HPDE6-E6E7 (cell line): Measurements from ENCODE around the gene VMAC.
A peak's percentile ranks its signal among the peaks of the same experiment; 100 is the strongest.
"Not testable (repeated sequence)": the region's sequence is repeated elsewhere in the genome, so short reads cannot be mapped to it uniquely, and the experiment has no call there.

ENCODE experiments used
- DNase-seq: peaks from one replicate; pipeline ENCODE4 v3.0.0; 2011; ENCODE audit warnings: missing footprints; ENCODE audit errors: extremely low spot score

The VMAC gene, protein sequence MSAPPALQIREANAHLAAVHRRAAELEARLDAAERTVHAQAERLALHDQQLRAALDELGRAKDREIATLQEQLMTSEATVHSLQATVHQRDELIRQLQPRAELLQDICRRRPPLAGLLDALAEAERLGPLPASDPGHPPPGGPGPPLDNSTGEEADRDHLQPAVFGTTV

DNA sequence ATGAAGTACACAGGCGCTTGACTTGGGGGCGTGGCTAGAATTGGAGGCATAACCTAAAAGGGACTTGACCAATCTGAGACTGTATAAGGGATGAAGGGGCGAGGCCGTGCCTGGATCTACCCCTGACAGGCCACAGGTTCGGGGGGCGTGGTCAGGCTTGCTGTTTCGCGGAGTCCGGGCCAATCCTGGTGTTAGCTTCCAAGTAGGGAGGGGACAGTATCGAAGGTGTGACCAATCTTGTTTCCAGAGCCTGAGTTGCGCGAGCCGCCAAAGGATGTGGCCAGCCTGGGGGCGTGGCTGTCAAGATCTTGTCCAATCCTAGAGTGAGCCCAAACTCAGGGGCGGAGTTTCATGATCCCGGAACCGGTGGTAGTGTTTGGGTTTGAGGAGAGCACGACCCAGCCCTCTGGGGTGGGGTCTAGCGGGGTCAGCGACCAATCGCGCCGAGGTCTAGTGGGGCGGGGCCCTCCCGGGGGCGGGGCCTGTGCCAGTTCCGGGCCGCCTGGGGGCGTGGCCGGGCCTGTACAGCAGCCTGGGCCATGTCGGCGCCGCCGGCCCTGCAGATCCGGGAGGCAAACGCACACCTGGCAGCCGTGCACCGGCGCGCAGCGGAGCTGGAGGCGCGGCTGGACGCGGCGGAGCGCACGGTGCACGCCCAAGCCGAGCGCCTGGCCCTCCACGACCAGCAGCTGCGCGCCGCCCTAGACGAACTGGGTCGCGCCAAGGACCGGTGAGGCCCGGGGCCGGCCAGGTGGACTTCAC lies at the start of gene VMAC:
TSS of gene VMAC (plus strand) at position 521 of the 762 bp plus-strand sequence. CDS start at position 540, 19 bp downstream.
- peak; percentile 99 for DNase-seq

DNA sequence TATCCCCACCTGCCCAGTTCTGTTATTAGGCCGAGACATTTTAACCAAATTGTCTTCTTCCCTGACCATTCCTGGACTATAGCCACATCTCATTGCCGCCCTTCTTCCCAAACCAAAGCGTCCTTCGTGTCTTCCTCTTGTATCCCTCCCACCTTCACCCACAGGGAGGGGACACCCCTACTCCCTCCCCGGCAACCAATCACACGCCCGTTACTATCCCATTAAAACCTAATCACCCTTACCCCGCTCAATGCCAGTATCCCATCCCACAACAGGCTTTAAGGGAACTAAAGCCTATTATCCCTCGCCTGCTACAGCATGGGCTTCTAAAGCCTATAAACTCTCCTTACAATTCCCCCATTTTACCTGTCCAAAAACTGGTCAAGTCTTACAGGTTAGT lies 49.5 kb upstream of the VMAC start:
- DNase-seq: not testable (repeated sequence)

DNA sequence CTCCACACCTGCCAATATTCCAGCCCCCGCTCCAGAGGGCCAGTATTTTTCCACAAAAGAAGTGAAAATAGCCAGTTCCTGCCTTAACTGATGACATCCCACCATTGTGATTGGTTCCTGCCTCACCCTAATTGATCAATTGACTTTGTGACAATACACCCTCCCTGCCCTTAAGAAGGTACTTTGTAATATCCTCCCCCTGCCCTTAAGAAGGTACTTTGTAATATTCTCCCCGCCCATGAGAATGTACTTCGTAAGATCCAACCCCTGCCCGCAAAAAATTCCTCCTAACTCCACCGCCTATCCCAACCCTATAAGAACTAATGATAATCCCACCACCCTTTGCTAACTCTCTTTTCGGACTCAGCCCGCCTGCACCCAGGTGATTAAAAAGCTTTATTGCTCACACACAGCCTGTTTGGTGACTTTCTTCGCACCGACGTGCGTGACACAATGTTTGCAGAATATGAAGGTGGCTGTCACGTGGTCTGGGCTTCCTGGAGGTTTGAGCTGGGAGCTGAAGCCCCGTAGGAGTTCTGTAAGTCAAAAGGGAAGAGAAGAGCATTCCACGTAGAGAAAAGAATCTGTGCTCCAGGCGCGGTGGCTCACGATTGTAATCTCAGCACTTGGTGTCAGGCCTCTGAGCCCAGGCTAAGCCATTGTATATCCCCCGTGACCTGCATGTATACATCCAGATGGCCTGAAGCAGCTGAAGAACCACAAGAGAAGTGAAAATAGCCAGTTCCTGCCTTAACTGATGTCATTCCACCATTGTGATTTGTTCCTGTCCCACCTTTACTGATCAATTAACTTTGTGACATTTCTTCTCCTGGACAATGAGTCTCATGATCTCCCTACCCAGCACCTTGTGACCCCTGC lies 47.2 kb upstream of the VMAC start:
- no peak for DNase-seq

DNA sequence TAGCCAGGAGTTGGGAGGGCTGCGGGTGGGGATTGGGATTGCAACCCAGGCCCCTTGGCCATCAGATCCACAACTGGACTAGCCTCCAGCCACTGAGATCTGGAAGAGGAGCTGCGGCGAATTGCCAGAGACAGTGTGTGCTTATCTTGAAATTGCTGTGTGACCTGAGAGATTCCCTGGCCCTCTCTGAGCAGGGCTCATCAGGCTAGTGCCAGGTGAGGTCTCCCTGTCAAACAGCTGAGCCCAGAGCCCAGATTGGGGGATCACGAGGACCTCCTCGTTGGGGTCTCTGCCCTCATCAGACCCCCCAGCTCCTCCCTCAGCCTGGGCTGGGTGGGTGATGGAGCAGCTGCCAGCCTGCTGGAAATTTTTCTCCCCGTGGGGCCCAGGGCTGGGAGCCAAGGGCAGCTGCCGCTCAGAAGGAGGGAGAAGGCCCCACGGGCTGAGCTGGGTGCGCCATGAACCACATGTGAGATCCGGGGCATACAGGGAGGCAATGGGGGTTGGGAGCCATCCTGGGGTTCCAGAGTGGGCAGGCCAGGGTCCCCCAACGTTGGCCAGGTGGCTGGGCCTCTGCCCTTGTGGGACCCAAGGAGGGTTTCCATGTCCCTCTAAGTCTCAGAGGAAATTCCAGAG lies 41.5 kb upstream of the VMAC start:
- DNase-seq: no peak

DNA sequence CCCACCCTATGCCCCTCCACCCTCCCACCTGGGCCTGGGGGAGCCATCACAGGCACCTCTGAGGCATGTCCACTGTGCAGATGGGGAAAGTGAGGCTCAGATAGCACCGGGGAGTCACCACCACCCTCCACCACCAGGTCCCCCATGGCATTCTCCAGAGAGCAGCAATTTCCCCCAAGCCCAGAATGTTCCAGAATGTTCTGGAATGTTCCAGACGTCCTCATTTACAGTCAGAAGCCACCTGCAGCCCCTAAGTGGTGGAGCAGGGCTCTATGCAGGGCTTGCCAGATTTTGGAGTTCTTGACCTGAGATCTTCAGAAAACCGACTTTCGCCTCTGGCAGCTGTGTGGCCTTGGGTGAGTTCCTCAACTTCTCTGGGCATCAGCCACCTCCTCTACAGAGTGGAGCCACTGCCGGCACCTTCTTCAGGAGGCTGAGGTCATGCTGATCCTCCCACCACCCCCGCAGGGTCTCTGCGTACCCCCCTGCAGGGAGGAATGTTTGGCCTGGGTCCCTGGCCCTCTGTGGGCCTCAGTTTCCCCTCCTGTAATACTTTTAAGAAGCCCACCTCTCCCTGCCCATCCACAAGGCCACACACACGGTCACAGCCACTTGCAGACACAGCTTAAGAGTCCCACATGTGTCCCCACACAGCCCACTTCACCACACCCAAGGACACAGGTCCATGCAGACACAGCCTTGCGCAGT lies 40.5 kb upstream of the VMAC start:
- no peak for DNase-seq

DNA sequence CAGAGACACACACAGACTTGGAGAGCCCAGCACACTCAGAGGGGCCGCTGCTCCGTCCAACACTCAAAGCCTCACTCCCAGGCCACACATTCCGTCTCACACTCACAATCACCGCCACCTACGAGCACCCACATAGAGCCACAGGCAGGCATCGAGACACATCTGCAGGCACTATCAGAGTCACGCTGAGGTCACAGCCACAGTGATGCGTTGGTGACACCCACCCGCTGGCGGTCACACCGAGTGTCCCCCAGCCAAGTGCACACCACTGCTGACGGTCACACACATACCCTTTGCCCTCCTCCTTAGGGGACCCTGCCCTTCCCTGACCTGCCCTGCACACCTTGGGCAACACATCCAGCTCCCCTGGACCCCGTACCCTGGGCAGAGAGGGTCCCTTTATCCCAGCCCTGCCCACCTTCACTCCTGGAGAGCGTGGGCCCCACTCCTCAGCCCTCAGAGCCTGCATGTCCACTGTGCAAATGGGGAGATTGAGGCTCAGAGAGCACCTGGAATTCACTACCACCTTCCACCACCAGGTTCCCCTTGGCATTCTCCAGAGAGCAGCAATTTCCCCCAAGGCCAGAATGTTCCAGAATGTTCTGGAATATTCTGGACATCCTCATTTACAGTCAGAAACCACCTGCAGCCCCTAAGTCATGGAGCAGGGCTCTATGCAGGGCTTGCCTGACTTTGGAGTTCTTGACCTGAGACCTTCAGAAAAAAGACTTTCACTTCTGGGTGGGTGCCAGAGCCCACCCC lies 39.8 kb upstream of the VMAC start:
- no peak for DNase-seq

DNA sequence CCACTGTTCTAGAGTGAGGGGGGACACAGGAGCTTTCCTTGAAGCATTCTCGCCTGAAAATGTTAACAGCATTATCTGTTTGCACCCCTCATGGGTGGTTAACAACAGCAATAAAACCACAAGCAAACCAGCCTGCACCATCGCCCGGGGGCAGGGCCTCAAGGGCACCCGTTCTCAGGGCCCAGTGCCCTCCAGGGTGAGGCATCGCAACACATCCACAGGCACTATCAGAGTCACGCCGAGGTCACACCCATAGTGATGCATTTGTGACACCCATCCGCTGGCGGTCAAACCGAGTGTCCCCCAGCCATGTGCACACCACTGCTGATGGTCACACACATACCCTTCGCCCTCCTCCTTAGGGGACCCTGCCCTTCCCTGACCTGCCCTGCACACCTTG lies 38.9 kb upstream of the VMAC start:
- DNase-seq: no peak

DNA sequence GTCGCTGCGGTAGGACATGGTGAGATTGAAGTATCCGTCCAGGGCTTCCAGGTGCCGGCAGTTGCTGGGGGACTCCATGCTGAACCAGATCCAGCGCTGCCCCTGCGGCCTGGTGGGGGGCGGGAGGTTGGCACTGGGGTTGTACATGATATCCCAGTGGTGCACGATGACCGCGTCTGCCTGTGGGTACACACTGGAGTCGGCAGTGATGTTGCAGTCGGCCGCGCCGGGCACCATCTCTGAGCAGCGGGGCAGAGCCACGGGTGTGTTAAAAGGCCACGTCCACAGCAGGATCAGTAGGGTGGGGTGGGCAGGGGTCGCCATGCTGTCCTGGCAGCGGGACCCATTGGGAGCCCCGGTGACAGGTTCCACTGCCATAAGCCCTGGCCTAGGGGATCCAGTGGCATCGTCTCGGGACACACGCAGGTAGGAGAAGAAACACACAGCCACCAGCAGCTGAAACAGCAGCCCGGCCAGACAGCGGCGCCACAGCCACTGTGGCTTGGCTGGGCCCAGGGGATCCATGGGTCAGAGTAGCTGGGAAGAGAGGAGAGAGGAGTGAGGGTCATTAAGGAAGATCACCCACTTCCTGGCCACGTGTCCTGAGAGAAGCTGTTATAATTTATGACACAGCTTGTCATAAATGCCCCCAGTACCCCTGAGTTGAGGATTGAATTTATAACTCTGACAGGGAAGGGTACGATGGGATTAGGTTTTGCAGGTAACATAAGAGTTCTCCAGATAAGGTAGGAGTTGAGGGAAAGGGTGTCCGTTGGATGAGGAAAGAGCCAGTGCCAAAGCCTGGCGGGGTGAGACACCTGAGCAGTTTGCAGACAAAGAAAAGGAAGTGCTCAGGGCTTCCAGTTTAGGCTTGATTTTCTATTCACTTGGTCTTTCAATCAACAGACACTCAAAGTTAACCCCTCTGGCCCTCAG lies 37.2 kb upstream of the VMAC start:
- DNase-seq: no peak

DNA sequence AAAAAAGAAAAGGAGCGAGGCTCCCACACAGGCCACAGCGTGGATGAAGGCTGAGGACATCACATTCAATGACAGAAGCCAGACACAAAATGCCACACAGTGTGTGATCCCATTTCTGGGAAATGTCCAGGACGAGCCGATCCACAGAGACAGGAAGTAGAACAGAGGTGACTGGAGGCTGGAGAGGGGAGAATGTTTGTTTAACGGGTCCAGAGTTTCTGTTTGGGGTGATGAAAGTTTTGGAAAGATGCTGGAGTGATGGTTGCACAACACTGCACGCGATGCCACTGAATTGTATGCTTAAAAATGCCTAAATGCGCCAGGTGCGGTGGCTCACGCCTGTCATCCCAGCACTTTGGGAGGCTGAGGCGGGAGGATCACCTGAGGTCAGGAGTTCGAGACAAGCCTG lies 33.7 kb upstream of the VMAC start:
- DNase-seq: no peak

DNA sequence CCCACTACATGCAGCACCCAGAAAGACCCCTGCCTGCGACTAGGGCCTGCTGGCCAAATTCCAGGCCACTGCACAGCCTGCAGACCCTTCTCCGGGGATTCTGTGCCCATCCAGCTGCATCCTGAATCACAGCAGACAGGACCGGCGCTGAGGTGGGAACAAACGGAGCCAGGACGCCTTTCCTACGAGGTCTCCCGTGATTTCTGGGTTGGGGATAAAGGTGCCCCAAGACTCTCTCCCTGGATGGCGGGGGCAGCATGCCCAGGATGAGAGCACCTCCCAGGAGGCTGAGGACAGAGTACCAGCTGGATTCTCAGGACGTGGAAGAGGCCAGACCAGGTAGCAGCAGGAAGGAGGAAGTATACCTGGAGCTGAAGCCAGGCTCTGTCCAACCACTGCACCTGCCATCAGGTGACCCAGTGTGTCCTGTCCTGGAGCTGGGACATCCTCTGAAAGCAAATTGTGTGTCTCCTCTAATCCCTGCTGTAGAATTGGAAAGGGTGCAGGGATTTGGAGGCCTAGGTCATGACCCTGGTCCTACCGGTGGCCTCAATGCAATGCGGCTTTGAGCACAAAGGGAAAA lies 31.0 kb upstream of the VMAC start:
- no peak for DNase-seq

DNA sequence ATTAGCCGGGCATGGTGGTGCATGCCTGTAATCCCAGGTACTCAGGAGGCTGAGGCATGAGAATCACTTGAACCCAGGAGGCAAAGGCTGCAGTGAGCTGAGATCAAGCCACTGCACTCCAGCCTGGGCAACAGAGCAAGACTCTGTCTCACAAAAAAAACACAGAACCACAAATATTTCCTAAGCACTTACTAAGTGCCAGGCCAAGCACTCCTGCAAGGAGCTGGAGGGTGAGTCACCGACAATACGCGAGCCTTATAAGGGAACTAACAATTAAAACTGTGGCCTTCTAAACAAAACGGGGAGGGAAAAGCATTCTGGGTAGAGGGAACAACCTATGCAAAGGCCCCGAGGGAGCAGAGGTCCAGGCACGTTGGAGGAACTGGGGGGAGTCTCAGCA lies 30.2 kb upstream of the VMAC start:
- not testable (repeated sequence) for DNase-seq

DNA sequence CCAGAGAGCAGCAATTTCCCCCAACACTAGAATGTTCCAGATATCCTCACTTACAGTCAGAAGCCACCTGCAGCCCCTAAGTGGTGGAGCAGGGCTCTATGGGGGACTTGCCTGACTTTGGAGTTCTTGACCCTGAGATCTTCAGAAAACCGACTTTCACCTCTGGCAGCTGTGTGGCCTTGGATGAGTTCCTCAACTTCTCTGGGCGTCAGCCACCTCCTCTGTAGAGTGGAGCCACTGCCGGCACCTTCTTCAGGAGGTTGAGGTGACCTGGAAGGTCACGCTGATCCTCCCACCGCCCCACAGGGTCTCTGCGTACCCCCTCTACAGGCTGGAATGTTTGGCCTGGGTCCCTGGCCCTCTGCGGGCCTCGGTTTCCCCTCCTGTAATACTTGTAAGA lies 27.2 kb upstream of the VMAC start:
- no peak for DNase-seq

DNA sequence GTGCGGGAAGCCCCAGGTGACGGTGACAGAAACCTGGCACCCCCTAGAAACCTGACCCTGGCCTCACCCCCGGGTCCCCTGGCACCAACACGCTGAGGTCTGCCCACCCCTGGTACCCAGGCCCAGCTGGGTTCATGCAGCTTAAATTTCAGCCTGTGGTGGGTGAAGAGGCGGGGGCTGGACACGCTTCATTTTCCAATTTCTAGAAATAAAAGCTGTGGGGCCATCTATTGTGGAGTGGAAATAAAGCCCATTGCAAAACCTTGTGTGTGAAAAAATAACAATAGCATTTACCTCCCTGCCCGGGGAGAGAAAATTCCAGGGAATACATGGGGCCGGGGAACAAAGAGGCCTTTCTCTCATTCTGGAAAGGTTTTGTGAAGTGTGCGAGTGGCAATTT lies 26.8 kb upstream of the VMAC start:
- no peak for DNase-seq

DNA sequence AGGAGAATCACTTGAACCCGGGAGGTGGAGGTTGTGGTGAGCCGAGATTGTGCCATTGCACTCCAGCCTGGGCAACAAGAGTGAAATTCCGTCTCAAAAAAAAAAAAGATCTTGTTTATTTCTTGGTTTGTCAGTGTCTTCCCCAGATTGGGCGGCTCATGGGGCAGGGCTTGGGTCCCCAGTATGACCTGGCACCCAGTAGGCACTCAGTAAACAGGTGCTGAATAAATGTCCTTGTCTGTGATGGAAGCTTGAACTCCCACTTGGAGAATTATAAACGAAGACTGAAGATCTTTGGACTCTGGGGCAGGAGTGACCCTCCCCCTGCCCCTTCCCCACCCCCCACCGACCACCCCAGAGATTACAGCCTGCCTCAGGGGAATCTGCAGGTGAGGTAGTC lies 24.5 kb upstream of the VMAC start:
- DNase-seq: no peak

DNA sequence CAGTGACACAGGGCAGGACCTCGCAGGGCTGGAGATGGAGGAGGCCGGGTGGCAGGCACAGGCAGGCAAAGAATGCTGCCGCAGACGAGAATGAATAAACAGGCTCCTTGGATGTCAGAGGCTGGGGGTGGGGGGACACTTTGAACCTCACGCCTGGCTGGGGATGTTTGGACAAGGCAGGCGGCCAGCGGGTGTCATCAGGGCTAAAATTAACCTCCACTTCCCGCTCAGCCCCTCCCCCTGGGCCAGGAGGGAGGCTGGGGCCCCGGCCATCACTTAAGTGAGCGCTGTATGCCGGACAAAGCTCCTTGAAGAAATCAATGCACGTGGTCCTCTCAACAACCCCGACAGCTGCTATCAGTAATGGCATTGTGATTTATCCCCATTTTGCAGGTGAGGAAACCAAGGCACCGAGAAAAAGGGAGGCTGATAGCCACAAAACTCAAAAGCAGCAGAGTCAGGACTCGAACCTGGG lies 24.0 kb upstream of the VMAC start:
- DNase-seq: peak; percentile 54

DNA sequence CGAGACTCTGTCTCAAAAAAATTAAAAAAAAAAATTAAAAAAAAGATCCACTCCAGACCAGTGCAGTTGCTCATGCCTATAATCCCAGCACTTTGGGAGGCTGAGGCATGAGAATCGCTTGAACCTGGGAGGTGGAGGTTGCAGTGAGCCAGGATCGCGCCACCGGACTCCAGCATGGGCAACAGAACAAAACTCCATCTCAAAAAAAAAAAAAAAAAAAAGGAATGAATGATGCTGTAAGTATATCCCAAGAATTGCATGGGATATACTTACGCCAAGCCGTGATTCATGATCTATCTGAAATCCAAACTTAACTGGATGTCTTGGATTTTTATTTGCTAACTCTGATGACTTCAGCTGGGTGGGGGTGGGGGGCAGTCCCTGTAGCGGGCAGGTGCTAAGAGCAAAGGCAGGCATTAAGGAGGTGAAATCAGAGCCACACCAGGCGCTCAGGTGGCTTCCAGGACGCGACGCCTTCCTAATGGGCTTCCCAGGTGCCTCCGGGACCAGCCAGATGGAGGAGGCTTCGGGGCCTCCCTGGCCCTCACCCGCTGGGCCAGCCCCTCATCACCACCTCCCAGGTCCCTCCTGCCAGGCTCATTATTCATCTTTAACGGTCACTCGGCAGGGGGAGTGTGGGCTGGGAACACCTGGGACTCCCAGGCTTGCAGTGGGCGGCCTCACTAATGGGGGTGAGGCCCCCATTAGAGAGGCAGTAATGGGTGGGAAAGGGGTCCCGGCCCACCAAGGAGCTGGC lies 23.0 kb upstream of the VMAC start:
- no peak for DNase-seq

DNA sequence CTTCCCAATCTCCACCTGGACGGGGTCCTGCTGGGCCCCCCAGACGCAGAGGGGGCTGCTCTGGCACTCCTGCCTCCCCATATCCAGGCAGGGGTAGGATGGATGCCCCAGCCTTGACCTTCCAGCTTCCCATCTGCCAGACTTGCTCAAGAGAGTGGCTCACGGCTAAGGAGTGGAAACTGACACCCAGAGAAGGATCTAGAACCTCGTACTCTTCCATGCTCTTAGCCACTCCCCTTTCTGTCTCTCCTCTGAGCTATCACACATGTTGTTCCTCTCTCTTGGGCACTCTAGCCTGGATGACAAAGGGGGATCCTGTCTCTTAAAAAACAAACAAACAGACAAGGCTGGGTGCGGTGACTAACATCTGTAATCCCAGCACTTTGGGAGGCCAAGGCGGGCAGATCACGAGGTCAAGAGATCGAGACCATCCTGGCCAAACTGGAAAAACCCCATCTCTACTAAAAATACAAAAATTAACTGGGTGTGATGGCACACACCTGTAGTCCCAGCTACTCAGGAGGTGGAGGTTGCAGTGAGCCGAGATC lies 22.2 kb upstream of the VMAC start:
- DNase-seq: no peak
